Fibroblast of mammary gland (primary cell): ENCODE measurements around the gene UBE2Q2.

Source experiments
- DNase-seq: peaks from one replicate; pipeline ENCODE4 v3.0.0-alpha.2; 2010; ENCODE audit warnings: low read depth
- H3K4me3 ChIP-seq: 2 replicates; pipeline ENCODE4 v1.5.1; 2011; ENCODE audit warnings: low read depth, mild to moderate bottlenecking, low read length, moderate library complexity; ENCODE audit not compliant: control insufficient read depth
- CTCF ChIP-seq: conservative IDR thresholded peaks from 2 replicates; pipeline ENCODE4 v1.5.1; 2011; ENCODE audit warnings: low read depth, low read length, inconsistent platforms; ENCODE audit not compliant: control insufficient read depth, insufficient read depth

UBE2Q2 gene

GRCh38 chr15:75836959-75837334 is 6.3 kb upstream of the UBE2Q2 start:
- peak; percentile 88 for DNase-seq
- no peak for TF ChIP-seq CTCF
- H3K4me3 ChIP-seq: no peak overlapping the region

DNA sequence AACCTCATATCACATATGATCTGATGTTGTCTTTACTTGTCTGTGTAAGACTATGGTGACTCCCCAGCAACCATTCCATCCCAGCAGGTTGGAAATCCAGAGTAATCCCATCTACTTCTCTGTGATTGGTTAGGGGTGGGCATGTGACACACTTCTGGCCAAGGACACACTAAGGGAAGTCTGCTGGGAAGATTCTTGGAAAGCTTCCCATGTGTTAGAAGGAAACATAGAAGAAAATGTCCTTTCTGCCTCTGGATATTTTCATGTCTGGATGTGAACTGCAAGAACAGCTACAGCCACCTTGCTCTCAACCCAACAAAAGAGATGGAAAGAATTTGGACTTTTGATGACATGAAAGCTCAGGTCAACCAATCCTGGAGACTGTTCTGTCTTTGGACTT is 2.6 kb upstream of the UBE2Q2 start:
- no peak for TF ChIP-seq CTCF
- no peak overlapping the region for H3K4me3 ChIP-seq
- DNase-seq: peak; percentile 81

DNA sequence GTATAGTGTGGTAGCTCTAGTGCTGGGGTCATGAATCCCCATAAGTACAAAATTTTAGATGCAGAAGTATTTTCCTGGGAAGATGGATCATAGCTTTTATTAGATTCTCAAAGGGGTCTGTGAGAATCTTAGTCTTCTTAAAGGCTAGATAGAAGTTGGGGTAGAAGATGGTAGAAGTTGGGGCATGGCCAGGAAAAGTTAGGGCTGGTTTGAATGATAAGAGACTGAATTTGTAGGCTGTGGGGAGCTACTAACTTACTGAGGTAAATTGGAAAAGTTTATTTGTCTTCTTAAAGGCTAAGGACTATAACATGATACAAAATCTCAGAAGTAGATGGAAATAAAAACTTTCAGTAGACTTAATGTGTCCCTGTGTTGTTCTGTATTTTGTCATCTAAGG is 1.6 kb upstream of the UBE2Q2 start:
- no peak for DNase-seq
- no peak overlapping the region for H3K4me3 ChIP-seq
- no peak for TF ChIP-seq CTCF

DNA sequence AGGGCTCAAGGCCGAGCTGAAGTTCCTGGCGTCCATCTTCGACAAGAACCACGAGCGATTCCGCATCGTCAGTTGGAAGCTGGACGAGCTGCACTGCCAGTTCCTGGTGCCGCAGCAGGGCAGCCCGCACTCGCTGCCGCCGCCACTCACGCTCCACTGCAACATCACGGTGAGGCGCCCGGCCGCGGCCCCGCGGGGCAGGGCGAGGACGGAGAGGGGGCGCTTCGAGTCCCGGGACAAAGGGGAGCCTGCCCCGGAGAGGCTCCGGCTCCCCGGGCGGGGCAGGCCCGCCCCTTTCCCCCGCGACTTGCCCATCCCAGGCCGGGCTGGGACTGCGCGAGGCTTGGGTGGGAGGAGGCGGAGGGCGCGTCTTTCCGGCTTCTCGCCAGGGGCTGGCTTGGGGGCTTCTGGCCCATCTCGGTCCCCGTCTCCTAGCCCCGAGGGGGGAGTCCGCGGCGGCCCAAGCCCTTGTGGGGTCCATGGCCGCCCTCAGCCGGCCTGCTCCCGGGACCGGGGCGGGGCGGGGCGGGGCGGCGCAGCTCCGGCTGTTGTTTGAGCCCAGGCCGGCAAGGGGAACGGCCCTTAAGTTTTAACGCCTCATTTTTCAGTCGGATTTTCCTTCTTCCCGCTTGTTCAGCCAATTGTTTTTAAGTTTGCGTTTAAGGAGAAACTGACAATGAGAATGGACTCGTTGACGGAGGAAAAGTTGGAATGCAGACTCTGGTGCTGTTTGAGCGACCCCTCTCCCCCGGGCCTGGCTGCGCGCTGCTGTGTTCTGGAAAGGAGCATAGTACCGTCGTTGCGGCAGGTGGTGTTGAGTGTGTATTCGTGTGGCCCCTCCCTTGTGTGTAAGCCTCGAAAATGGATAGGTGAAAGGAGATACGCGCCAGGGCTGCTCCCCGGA is 683 bp downstream of the UBE2Q2 start:
- DNase-seq: peak; percentile 37
- H3K4me3 ChIP-seq: peak overlapping the region; percentile 81
- TF ChIP-seq CTCF: no peak

GRCh38 chr15:75844629-75845335 is 1.5 kb downstream of the UBE2Q2 start:
- peak overlapping the region; percentile 81 for H3K4me3 ChIP-seq
- no peak for DNase-seq
- TF ChIP-seq CTCF: no peak

- no peak for TF ChIP-seq CTCF
- no peak overlapping the region for H3K4me3 ChIP-seq
- DNase-seq: no peak
Observed at GRCh38 chr15:75849167-75849566, 5.9 kb downstream of the UBE2Q2 start.
